Tibial artery (tissue), 4 donors: ENCODE data around the gene EIF4E3.

Experiments used
- DNase-seq, 2 donors: peaks; one replicate each; pipeline ENCODE4 v3.0.0-alpha.2; 2019
- H3K27ac ChIP-seq, 2 donors: fragments of 200-600 bp; sonication (generic) in 1 of 2; 1 replicate in 1 of 2; 2 replicates in 1 of 2; pipeline ENCODE4 v1.5.1; 2018 to 2019; ENCODE audit warnings: mild to moderate bottlenecking in 1 of 2
- H3K27me3 ChIP-seq, 2 donors: fragments of 200-600 bp; sonication (generic) in 1 of 2; one replicate each; pipeline versions ENCODE4 v1.5.1 to v1.6.0; 2016 to 2019
- H3K36me3 ChIP-seq, 3 donors: fragments of 200-600 bp; sonication (generic) in 2 of 3; one replicate each; pipeline ENCODE4 v1.5.1; 2016 to 2019; ENCODE audit warnings: mild to moderate bottlenecking in 2 of 3
- H3K4me1 ChIP-seq, 4 donors: fragments of 200-600 bp; sonication (generic) in 2 of 4; 1 replicate in 3 of 4; 2 replicates in 1 of 4; pipeline ENCODE4 v1.5.1; 2016 to 2019
- H3K4me3 ChIP-seq, 2 donors: fragments of 200-600 bp; sonication (generic) in 1 of 2; 1 replicate in 1 of 2; 2 replicates in 1 of 2; pipeline ENCODE4 v1.5.1; 2018 to 2019; ENCODE audit warnings: mild to moderate bottlenecking in 2 of 2
- H3K9me3 ChIP-seq, 3 donors: fragments of 200-600 bp; sonication (generic) in 1 of 3; one replicate each; pipeline ENCODE4 v1.5.1; 2016 to 2019
- intact Hi-C: fragments of 100-400 bp; cut with DNase I; formaldehyde crosslinking; loops from one replicate; pipeline ENCODE4 v1.15.0; 2023; ENCODE audit warnings: low total_unique reads
- TF ChIP-seq, protein P1 (sequence below), 2 experiments: fragments of 200-600 bp in 1 of 2; fragments of 450-650 bp in 1 of 2; IDR thresholded peaks; one replicate each; pipeline ENCODE4 v1.5.1; 2017 to 2019; ENCODE audit warnings: antibody characterized with exemption in 2 of 2, mild to moderate bottlenecking in 1 of 2, moderate library complexity in 1 of 2

Gene EIF4E3

GRCh38 chr3:71713041-71713440, 12.2 kb downstream of the EIF4E3 start:
- Histone ChIP-seq H3K36me3 (peaks cover 0 to 10% (median 0%) of the 10 kb centered on the region in 3 donors), H3K4me3 (no peak overlapping the region), H3K27me3 (no peaks in the 10 kb centered on the region), H3K4me1 (no peaks in the 10 kb centered on the region), H3K27ac (no peak overlapping the region), H3K9me3 (no peaks in the 10 kb centered on the region)
- intact Hi-C loops: no loop called here
- TF ChIP-seq, protein P1, sequence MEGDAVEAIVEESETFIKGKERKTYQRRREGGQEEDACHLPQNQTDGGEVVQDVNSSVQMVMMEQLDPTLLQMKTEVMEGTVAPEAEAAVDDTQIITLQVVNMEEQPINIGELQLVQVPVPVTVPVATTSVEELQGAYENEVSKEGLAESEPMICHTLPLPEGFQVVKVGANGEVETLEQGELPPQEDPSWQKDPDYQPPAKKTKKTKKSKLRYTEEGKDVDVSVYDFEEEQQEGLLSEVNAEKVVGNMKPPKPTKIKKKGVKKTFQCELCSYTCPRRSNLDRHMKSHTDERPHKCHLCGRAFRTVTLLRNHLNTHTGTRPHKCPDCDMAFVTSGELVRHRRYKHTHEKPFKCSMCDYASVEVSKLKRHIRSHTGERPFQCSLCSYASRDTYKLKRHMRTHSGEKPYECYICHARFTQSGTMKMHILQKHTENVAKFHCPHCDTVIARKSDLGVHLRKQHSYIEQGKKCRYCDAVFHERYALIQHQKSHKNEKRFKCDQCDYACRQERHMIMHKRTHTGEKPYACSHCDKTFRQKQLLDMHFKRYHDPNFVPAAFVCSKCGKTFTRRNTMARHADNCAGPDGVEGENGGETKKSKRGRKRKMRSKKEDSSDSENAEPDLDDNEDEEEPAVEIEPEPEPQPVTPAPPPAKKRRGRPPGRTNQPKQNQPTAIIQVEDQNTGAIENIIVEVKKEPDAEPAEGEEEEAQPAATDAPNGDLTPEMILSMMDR (IDR thresholded peaks at IDR 0.05): no peak
- DNase-seq: no peak

GRCh38 chr3:71710906-71711494, 14.2 kb downstream of the EIF4E3 start:
- intact Hi-C loops: no loop called here
- no peak overlapping the region for H3K4me3 ChIP-seq
- TF ChIP-seq, protein P1 (IDR thresholded peaks at IDR 0.05): peak; percentile 56 to 63
- no peak for DNase-seq
- H3K36me3 ChIP-seq: peaks cover 0 to 10% (median 0%) of the 10 kb centered on the region in 3 donors
- H3K27me3 ChIP-seq: no peaks in the 10 kb centered on the region
- no peak overlapping the region for H3K27ac ChIP-seq
- no peaks in the 10 kb centered on the region for H3K4me1 ChIP-seq
- H3K9me3 ChIP-seq: no peaks in the 10 kb centered on the region

DNA sequence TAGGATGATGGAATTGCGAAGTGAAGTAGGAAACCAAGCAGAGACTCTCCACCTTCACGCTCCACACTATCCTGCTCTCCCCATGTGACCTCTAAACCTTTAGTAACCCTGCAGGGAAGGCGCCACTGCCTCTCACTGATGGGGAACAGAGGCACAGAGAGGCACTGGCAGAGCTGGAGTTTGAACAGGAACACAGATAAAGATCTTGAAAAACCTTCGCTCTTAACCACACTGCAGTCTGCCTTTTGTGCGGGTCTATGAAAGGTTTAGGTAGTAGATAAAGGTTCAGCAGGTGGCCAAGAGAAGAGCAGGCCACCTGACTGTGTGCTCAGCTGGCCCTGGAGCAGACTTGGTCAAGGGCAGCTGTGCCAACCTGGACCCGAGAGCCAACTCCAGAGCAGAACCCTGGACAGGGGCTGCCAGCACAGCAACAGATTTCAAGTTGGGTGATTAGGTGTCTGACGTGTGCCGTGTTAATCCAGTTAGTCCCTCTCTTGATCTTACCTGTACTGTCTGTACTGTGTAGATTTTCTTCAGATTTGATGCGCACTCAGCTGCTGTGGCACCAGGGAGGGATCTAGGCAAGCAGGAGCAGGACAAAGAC, 15.2 kb downstream of the EIF4E3 start:
- Histone ChIP-seq H3K9me3 (no peaks in the 10 kb centered on the region), H3K27me3 (no peaks in the 10 kb centered on the region), H3K4me1 (no peaks in the 10 kb centered on the region), H3K4me3 (no peak overlapping the region), H3K27ac (no peak overlapping the region), H3K36me3 (peaks cover 0 to 10% (median 0%) of the 10 kb centered on the region in 3 donors)
- TF ChIP-seq, protein P1 (IDR thresholded peaks at IDR 0.05): no peak
- intact Hi-C loops: no loop called here
- no peak for DNase-seq

DNA sequence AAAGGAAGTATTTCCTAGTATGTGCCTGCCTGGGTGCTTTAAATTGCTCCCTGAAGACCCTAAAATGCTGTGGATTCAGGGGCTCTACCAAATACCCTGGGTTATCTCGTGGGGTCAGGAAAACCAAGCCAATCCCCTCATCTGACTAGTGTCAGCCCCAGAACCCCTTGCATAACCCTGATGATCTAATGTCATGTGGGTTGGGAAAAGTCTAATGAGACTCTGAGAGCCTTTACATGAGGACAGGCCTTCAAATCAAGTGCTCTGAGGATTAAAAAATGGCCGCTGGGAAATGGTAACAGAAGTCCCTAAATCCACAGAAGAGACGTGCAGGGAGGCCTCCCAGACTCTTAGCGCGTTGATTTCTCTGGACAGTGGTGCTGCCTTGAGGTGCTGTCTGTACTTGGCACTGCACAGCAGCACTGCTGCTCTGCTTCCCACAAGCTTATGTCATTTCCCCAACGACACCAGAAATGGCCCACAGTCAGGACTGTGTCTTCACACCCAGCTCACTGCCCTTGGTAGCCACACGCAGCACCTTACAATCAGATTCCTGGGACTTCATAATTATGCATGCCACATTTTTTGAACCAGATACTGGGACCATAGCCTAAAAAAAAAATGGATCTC, 16.6 kb downstream of the EIF4E3 start:
- intact Hi-C loops: no loop called here
- Histone ChIP-seq H3K36me3 (peaks cover 0 to 10% (median 0%) of the 10 kb centered on the region in 3 donors), H3K4me1 (no peaks in the 10 kb centered on the region), H3K4me3 (no peak overlapping the region), H3K27me3 (no peaks in the 10 kb centered on the region), H3K9me3 (no peaks in the 10 kb centered on the region), H3K27ac (no peak overlapping the region)
- no peak for DNase-seq
- TF ChIP-seq, protein P1 (IDR thresholded peaks at IDR 0.05): no peak

- Histone ChIP-seq H3K27me3 (no peaks in the 10 kb centered on the region), H3K4me3 (no peak overlapping the region), H3K36me3 (peaks cover 0 to 10% (median 0%) of the 10 kb centered on the region in 3 donors), H3K27ac (no peak overlapping the region), H3K9me3 (no peaks in the 10 kb centered on the region), H3K4me1 (peaks cover 0 to 2% (median 0%) of the 10 kb centered on the region in 4 donors)
- intact Hi-C loops: no loop called here
- DNase-seq: no peak
- TF ChIP-seq, protein P1 (IDR thresholded peaks at IDR 0.05): no peak
Observed at GRCh38 chr3:71707595-71707994, 17.6 kb downstream of the EIF4E3 start.
